Calu3 (cell line): ENCODE data around the gene PIP4K2B. TPM values are rescaled to one million over a fixed set of nuclear protein-coding genes. Genes with fewer than 3 reads are reported as not detected.

ENCODE experiments used
- Bru-seq: library from RNA; stranded (reverse); fragments of 400-500 nt; gene quantifications from one replicate; lab custom pipeline; 2021; lab: Mats Ljungman, UMichigan
- BruChase-seq, 2 experiments: library from RNA; stranded (reverse); fragments of 400-500 nt; gene quantifications; one replicate each; lab custom pipeline; 2021; lab: Mats Ljungman, UMichigan
- BruUV-seq: library from RNA; stranded (reverse); fragments of 400-500 nt; replicated peaks from 2 replicates; lab custom pipeline; 2021; lab: Mats Ljungman, UMichigan
- CTCF ChIA-PET: fragments of 300-600 bp; sonication (Branson Sonifier 250); formaldehyde crosslinking; loops from one replicate; lab custom pipeline; 2022; ENCODE audit warnings: antibody characterized with exemption; lab: Charles Lee
- DNase-seq: peaks from one replicate; pipeline ENCODE4 v3.0.0; 2022
- H3K27ac Mint-ChIP-seq: one replicate; pipeline ENCODE4 v1.8.0; 2022; ENCODE audit warnings: mixed read lengths; ENCODE audit not compliant: unreplicated experiment
- H3K27me3 Mint-ChIP-seq: one replicate; pipeline ENCODE4 v1.8.0; 2022; ENCODE audit warnings: mixed read lengths; ENCODE audit not compliant: unreplicated experiment
- H3K36me3 Mint-ChIP-seq: one replicate; pipeline ENCODE4 v1.8.0; 2022; ENCODE audit warnings: mild to moderate bottlenecking, moderate library complexity, mixed read lengths; ENCODE audit not compliant: insufficient read depth, unreplicated experiment
- H3K4me1 Mint-ChIP-seq: one replicate; pipeline ENCODE4 v1.8.0; 2022; ENCODE audit warnings: mild to moderate bottlenecking, low read depth, mixed read lengths; ENCODE audit not compliant: unreplicated experiment
- H3K4me3 Mint-ChIP-seq: one replicate; pipeline ENCODE4 v1.8.0; 2022; ENCODE audit warnings: mild to moderate bottlenecking, low read depth, moderate library complexity, mixed read lengths; ENCODE audit not compliant: unreplicated experiment
- H3K9me3 Mint-ChIP-seq: one replicate; pipeline ENCODE4 v1.8.0; 2022; ENCODE audit warnings: low read depth, mixed read lengths; ENCODE audit not compliant: unreplicated experiment
- CTCF ChIP-seq: fragments of 200-600 bp; IDR thresholded peaks from one replicate; pipeline ENCODE4 v1.8.0; 2022; ENCODE audit warnings: antibody characterized with exemption; ENCODE audit not compliant: unreplicated experiment
- intact Hi-C: fragments of 100-400 bp; cut with micrococcal nuclease; formaldehyde crosslinking; loops from one replicate; pipeline ENCODE4 v1.10.0; 2022; ENCODE audit not compliant: unreplicated experiment
- long read RNA-seq: library from polyadenylated mRNA; stranded (forward); transcript quantifications from one replicate; pipeline ENCODE4 v2.0.0, GENCODE V29; 2022
- total RNA-seq: library from RNA; stranded (reverse); gene quantifications from 2 replicates; pipeline ENCODE4 v1.2.3, GENCODE V29; 2022

The PIP4K2B gene
- 101 and 120 TPM in 2 replicates for total RNA-seq
- Bru-seq, nascent RNA: percentile 86 among the genes with signal in this experiment
- percentile 96 among the genes with signal in this experiment for BruChase-seq, experiment 1, labeled RNA remaining after a 6-hour chase
- BruChase-seq, experiment 2, labeled RNA remaining after a 2-hour chase: percentile 97 among the genes with signal in this experiment
- long read RNA-seq, full-length matches to known transcripts: 5 of 37 reads
- long read RNA-seq, partial matches to known transcripts: 0 of 37 reads
- long read RNA-seq, other reads (novel, unspliced or antisense): 32 of 37 reads

DNA sequence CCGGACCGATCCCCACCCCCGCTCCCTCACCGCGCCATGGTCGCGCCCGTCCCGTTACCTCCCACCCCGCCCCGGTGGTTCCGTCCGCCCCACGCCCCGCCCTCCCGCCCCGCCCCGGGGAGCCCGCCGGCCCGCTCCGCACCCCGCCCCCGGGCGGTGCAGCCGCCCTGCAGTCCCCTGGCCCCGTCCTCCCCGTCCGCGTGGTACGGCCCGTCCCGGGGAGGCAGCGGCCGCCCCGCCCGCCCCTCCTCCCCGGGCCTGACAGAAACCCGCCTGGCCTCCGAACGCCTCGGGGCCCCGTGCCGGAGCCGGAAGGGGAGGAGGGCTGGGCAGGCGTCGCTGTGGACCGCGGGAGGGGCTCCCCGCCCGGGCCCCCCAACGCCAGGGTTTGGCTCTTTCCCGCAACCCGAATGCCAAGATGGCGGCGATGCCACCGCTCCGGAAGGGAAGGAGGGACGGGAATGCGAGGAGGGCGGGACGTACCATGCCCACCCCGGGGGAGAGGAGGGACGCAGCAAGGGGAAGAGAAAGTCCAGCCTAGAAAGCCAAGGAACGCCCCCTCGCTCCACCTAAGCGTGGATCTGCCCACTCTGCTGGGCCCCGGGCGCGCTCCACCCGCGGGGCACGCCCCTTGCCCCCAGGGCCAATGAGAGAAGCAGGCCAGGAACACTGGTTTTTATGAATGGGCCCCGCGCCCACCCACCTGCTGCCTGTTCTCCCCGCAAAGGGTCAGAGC lies at the start of gene PIP4K2B:
PIP4K2B (minus strand) TSS at position 56 of the 736 bp plus-strand sequence. CDS start 132 bp downstream, outside the sequence.
- H3K9me3 Mint-ChIP-seq: no peaks in the 10 kb centered on the region
- DNase-seq: peak; percentile 100
- peaks cover 85% of the 10 kb centered on the region for H3K36me3 Mint-ChIP-seq
- intact Hi-C loops: loop anchor here (5.0 kb wide), 1 partner anchor 353 kb away; the partner anchor contains the start of gene PLXDC1
- TF ChIP-seq CTCF: no peak
- H3K4me3 Mint-ChIP-seq: peak within 1 kb of the TSS; percentile 83
- peaks cover 39% of the 10 kb centered on the region for H3K4me1 Mint-ChIP-seq
- BruUV-seq: no TSS peak
- peak within 1 kb of the TSS; percentile 78 for H3K27ac Mint-ChIP-seq
- no peaks in the 10 kb centered on the region for H3K27me3 Mint-ChIP-seq
- CTCF ChIA-PET: interaction anchor here (0.6 to 1.4 kb wide), 8 partner anchors 8 to 365 kb away, joined by 3 to 6 read pairs (median 4); no protein-coding TSS in a partner anchor

- TF ChIP-seq CTCF: no peak
- BruUV-seq: no TSS peak
- CTCF ChIA-PET: interaction anchor here (0.8 to 1.6 kb wide), 3 partner anchors 23 to 305 kb away, joined by 3 to 7 read pairs (median 3); no protein-coding TSS in a partner anchor
- intact Hi-C loops: no loop called here
- H3K9me3 Mint-ChIP-seq: no peaks in the 10 kb centered on the region
- no peaks in the 10 kb centered on the region for H3K27me3 Mint-ChIP-seq
- peaks cover 96% of the 10 kb centered on the region for H3K36me3 Mint-ChIP-seq
- no peak overlapping the region for H3K4me3 Mint-ChIP-seq
- H3K4me1 Mint-ChIP-seq: peaks cover 54% of the 10 kb centered on the region
- DNase-seq: no peak
- H3K27ac Mint-ChIP-seq: peak overlapping the region; percentile 64
Measured at GRCh38 chr17:38848557-38848891, 49.2 kb upstream of the PIP4K2B start.

GRCh38 chr17:38844261-38844757 lies 45.0 kb upstream of the PIP4K2B start:
- H3K27ac Mint-ChIP-seq: peak overlapping the region; percentile 45
- intact Hi-C loops: no loop called here
- TF ChIP-seq CTCF: no peak
- H3K9me3 Mint-ChIP-seq: no peaks in the 10 kb centered on the region
- H3K4me1 Mint-ChIP-seq: peaks cover 28% of the 10 kb centered on the region
- DNase-seq: peak; percentile 81
- BruUV-seq: no TSS peak
- CTCF ChIA-PET: interaction anchor here (0.6 to 1.6 kb wide), 10 partner anchors 11 to 573 kb away, joined by 3 to 4 read pairs (median 3); no protein-coding TSS in a partner anchor
- peak overlapping the region; percentile 17 for H3K4me3 Mint-ChIP-seq
- H3K27me3 Mint-ChIP-seq: no peaks in the 10 kb centered on the region
- H3K36me3 Mint-ChIP-seq: peaks cover 72% of the 10 kb centered on the region

DNA sequence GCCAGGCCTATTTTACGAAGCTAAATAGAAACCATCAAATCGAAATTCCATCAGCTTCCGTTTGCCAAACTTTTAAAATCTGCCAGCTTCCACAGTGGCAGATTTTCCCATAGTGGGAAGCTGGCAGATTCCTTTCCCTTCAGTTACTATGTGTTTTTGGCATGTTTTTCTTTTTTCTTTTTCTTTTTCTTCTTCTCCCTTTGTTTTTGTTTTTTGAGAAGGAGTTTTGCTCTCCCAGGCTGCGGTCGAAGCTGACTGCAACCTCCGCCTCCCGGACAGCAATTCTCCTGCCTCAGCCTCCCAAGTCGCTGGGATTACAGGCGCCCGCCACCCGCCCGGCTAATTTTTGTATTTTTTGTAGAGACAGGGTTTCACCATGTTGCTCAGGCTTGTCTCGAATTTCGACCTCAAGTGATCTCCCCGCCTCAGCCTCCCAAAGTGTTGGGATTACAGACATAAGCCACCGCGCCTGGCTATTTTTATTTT lies 26.4 kb upstream of the PIP4K2B start:
- no peak for TF ChIP-seq CTCF
- H3K36me3 Mint-ChIP-seq: peaks cover 53% of the 10 kb centered on the region
- H3K27ac Mint-ChIP-seq: peak overlapping the region; percentile 100
- peaks cover 37% of the 10 kb centered on the region for H3K4me1 Mint-ChIP-seq
- H3K27me3 Mint-ChIP-seq: no peaks in the 10 kb centered on the region
- H3K4me3 Mint-ChIP-seq: peak overlapping the region; percentile 87
- CTCF ChIA-PET: interaction anchor here (0.9 to 2.5 kb wide), 4 partner anchors 8 to 148 kb away, joined by 3 to 13 read pairs (median 4); partner anchors contain the start of gene RPL23
- intact Hi-C loops: loop anchor here (5.0 kb wide), 1 partner anchor 326 kb away; the partner anchor contains the start of gene PLXDC1
- H3K9me3 Mint-ChIP-seq: no peaks in the 10 kb centered on the region
- no TSS peak for BruUV-seq
- DNase-seq: no peak
